CD14-positive monocyte (primary cell): ENCODE results near the gene UBE2H. TPM values are rescaled to one million over a fixed set of nuclear protein-coding genes. Genes with fewer than 3 reads are reported as not detected.

Experiments used
- DNase-seq, 3 donors: peaks; one replicate each; pipeline ENCODE4 v3.0.0-alpha.2; 2011 to 2022
- H2AFZ ChIP-seq: 2 replicates; pipeline ENCODE4 v1.6.0; 2012; ENCODE audit warnings: mild to moderate bottlenecking, low read depth, low read length, inconsistent platforms; ENCODE audit not compliant: insufficient read depth, poor library complexity, severe bottlenecking
- H3K27ac ChIP-seq, 2 donors: 1 replicate in 1 of 2; 2 replicates in 1 of 2; pipeline ENCODE4 v1.5.1; 2012 to 2013; ENCODE audit warnings: low read length in 2 of 2, control low read depth in 1 of 2, inconsistent platforms in 1 of 2, low read depth in 1 of 2, mild to moderate bottlenecking in 1 of 2
- H3K27me3 ChIP-seq, 2 donors: one replicate each; pipeline versions ENCODE4 v1.6.0 to v1.6.1; 2011 to 2013; ENCODE audit warnings: low read length in 2 of 2; ENCODE audit not compliant: control insufficient read depth in 2 of 2, insufficient read depth in 2 of 2
- H3K36me3 ChIP-seq, 2 donors: replicated peaks in 1 of 2; 1 replicate in 1 of 2; 2 replicates in 1 of 2; pipeline versions ENCODE4 v1.5.1 to v1.6.1; 2012 to 2013; ENCODE audit warnings: low read length in 2 of 2, control low read depth in 1 of 2, inconsistent platforms in 1 of 2, mild to moderate bottlenecking in 1 of 2; ENCODE audit not compliant: insufficient read depth in 2 of 2, control insufficient read depth in 1 of 2
- H3K4me1 ChIP-seq, 2 donors: 1 replicate in 1 of 2; 2 replicates in 1 of 2; pipeline versions ENCODE4 v1.5.1 to v1.6.1; 2012 to 2013; ENCODE audit warnings: low read length in 2 of 2, control low read depth in 1 of 2, inconsistent platforms in 1 of 2, mild to moderate bottlenecking in 1 of 2, moderate library complexity in 1 of 2; ENCODE audit not compliant: insufficient read depth in 2 of 2, control insufficient read depth in 1 of 2
- H3K4me2 ChIP-seq: replicated peaks from 2 replicates; pipeline ENCODE3; 2012; ENCODE audit warnings: low read length, moderate library complexity, mild to moderate bottlenecking; ENCODE audit not compliant: poor library complexity, severe bottlenecking; ENCODE audit errors: extremely low read depth
- H3K4me3 ChIP-seq, 3 experiments: fragments of 200-600 bp in 1 of 3; sonication (generic) in 1 of 3; replicated peaks in 1 of 3; 1 replicate in 2 of 3; 2 replicates in 1 of 3; pipeline ENCODE4 v1.5.1; 2011 to 2013; ENCODE audit warnings: low read length in 3 of 3, mild to moderate bottlenecking in 3 of 3, control low read depth in 2 of 3, low read depth in 2 of 3, inconsistent platforms in 1 of 3, moderate library complexity in 1 of 3
- H3K79me2 ChIP-seq: 2 replicates; pipeline ENCODE4 v1.6.0; 2012; ENCODE audit warnings: mild to moderate bottlenecking, control low read depth, inconsistent platforms, low read length, moderate library complexity; ENCODE audit not compliant: insufficient read depth
- H3K9ac ChIP-seq: 2 replicates; pipeline ENCODE4 v1.6.0; 2017; ENCODE audit warnings: low read length, mild to moderate bottlenecking; ENCODE audit not compliant: insufficient read depth, poor library complexity, severe bottlenecking
- H3K9me3 ChIP-seq, 2 donors: replicated peaks in 1 of 2; 1 replicate in 1 of 2; 2 replicates in 1 of 2; pipeline versions ENCODE4 v1.5.1 to v1.6.1; 2012 to 2013; ENCODE audit warnings: low read length in 2 of 2, control low read depth in 1 of 2; ENCODE audit not compliant: control insufficient read depth in 1 of 2, insufficient read depth in 1 of 2
- H4K20me1 ChIP-seq: 2 replicates; pipeline ENCODE4 v1.6.0; 2012; ENCODE audit warnings: mild to moderate bottlenecking, low read length, control low read depth, moderate library complexity; ENCODE audit not compliant: insufficient read depth
- H3K27ac Mint-ChIP-seq, 7 donors: one replicate each; pipeline ENCODE4 v1.8.0; 2020; ENCODE audit warnings: mild to moderate bottlenecking in 7 of 7, mixed read lengths in 7 of 7, moderate library complexity in 6 of 7, inconsistent platforms in 2 of 7
- H3K27me3 Mint-ChIP-seq, 3 donors: one replicate each; pipeline ENCODE4 v1.8.0; 2021 to 2022; ENCODE audit warnings: low read depth in 3 of 3, mild to moderate bottlenecking in 3 of 3, mixed read lengths in 3 of 3, moderate library complexity in 3 of 3, inconsistent platforms in 1 of 3
- H3K36me3 Mint-ChIP-seq, 2 donors: one replicate each; pipeline ENCODE4 v1.8.0; 2020; ENCODE audit warnings: mixed read lengths in 2 of 2, inconsistent platforms in 1 of 2, mild to moderate bottlenecking in 1 of 2
- H3K4me1 Mint-ChIP-seq: one replicate; pipeline ENCODE4 v1.8.0; 2020; ENCODE audit warnings: mild to moderate bottlenecking, mixed read lengths
- H3K4me3 Mint-ChIP-seq, 2 donors: one replicate each; pipeline ENCODE4 v1.8.0; 2020; ENCODE audit warnings: mild to moderate bottlenecking in 2 of 2, mixed read lengths in 2 of 2, moderate library complexity in 1 of 2
- H3K9me3 Mint-ChIP-seq, 7 donors: one replicate each; pipeline ENCODE4 v1.8.0; 2020 to 2022; ENCODE audit warnings: mixed read lengths in 7 of 7, mild to moderate bottlenecking in 6 of 7, moderate library complexity in 6 of 7, inconsistent platforms in 2 of 7
- CTCF ChIP-seq: fragments of 200-600 bp; IDR thresholded peaks from one replicate; pipeline ENCODE4 v1.8.0; 2022; ENCODE audit warnings: antibody characterized with exemption, mild to moderate bottlenecking
- WGBS: methylation state at CpG from one replicate; pipeline ENCODE4 v1.1.5; 2013; ENCODE audit warnings: missing lambda C conversion rate; ENCODE audit not compliant: insufficient coverage; 5-methylcytosine and 5-hydroxymethylcytosine counted together
- intact Hi-C, 2 donors: fragments of 100-400 bp; cut with micrococcal nuclease; formaldehyde crosslinking; loops; one replicate each; pipeline versions ENCODE4 v1.15.0 to v1.15.1; 2023
- polyA plus RNA-seq, 3 donors: library from polyadenylated mRNA; depleted of rRNA in 1 of 3; unstranded in 2 of 3; stranded (reverse) in 1 of 3; fragments of 300-500 nt in 2 of 3; fragments of >200 nt in 1 of 3; fragmentation: Illumina TruSeq in 2 of 3; gene quantifications; 1 replicate in 2 of 3; 2 replicates in 1 of 3; pipeline ENCODE4 v1.2.3, GENCODE V29; 2012 to 2021

Gene UBE2H
- polyA plus RNA-seq, 3 donors = 12.6 to 26.0 (median 16.0) TPM

- H3K9ac ChIP-seq = no peak overlapping the region
- H3K27ac ChIP-seq = no peak overlapping the region
- peaks cover 0 to 2% (median 0%) of the 10 kb centered on the region in 7 donors for H3K9me3 Mint-ChIP-seq
- no peaks in the 10 kb centered on the region for H3K36me3 Mint-ChIP-seq
- no peaks in the 10 kb centered on the region for H3K27me3 ChIP-seq
- H3K4me1 Mint-ChIP-seq = no peaks in the 10 kb centered on the region
- H3K4me3 Mint-ChIP-seq = no peak overlapping the region
- DNase-seq = no peak
- no peak overlapping the region for H2AFZ ChIP-seq
- no peak overlapping the region for H3K4me2 ChIP-seq
- H3K36me3 ChIP-seq = no peaks in the 10 kb centered on the region
- no peaks in the 10 kb centered on the region for H3K9me3 ChIP-seq
- intact Hi-C loops = no loop called here
- WGBS = 80% methylated on average over 3 of the region's 5 CpGs
- TF ChIP-seq CTCF = no peak
- peaks cover 2 to 10% (median 9%) of the 10 kb centered on the region in 3 donors for H3K27me3 Mint-ChIP-seq
- H3K79me2 ChIP-seq = no peaks in the 10 kb centered on the region
- no peaks in the 10 kb centered on the region for H3K4me1 ChIP-seq
- H3K4me3 ChIP-seq = no peak overlapping the region
- H3K27ac Mint-ChIP-seq = peak overlapping the region in 1 of 7 donors; percentile 26
- no peaks in the 10 kb centered on the region for H4K20me1 ChIP-seq
Measured at GRCh38 chr7:129801882-129802281, 150.9 kb downstream of the UBE2H start.

GRCh38 chr7:129800901-129801300 lies 151.9 kb downstream of the UBE2H start:
- Mint-ChIP-seq H3K4me3 (no peak overlapping the region), H3K9me3 (peaks cover 0 to 2% (median 0%) of the 10 kb centered on the region in 7 donors), H3K4me1 (no peaks in the 10 kb centered on the region), H3K36me3 (no peaks in the 10 kb centered on the region), H3K27me3 (peaks cover 2 to 12% (median 11%) of the 10 kb centered on the region in 3 donors), H3K27ac (no peak overlapping the region)
- no peaks in the 10 kb centered on the region for H3K36me3 ChIP-seq
- H3K27me3 ChIP-seq = no peaks in the 10 kb centered on the region
- DNase-seq = no peak
- no peak overlapping the region for H3K9ac ChIP-seq
- no peak overlapping the region for H3K4me3 ChIP-seq
- no peaks in the 10 kb centered on the region for H3K79me2 ChIP-seq
- H3K4me1 ChIP-seq = no peaks in the 10 kb centered on the region
- no peak overlapping the region for H2AFZ ChIP-seq
- WGBS = 92% methylated on average over 2 of the region's 7 CpGs
- H3K9me3 ChIP-seq = no peaks in the 10 kb centered on the region
- TF ChIP-seq CTCF = no peak
- H3K4me2 ChIP-seq = no peak overlapping the region
- H4K20me1 ChIP-seq = no peaks in the 10 kb centered on the region
- H3K27ac ChIP-seq = no peak overlapping the region
- intact Hi-C loops = no loop called here
